Measurements from ENCODE around the gene MIA. TPM values are rescaled to one million over a fixed set of nuclear protein-coding genes. Genes with fewer than 3 reads are reported as not detected.
A peak's percentile ranks its signal among the peaks of the same experiment; 100 is the strongest.

MIA gene
- polyA plus RNA-seq, 1 donor from 2014 or later: 1.8 TPM

GRCh38 chr19:40750058-40750873, 25.1 kb upstream of the MIA start, which contains the start of gene ACTMAP:
Gene ACTMAP (minus strand): TSS chr19:40750477. CDS start chr19:40749803, 674 bp downstream.
- Histone ChIP-seq H3K79me2 (replicated peaks; ENCODE audit: insufficient read depth, low read length) (peaks cover 38% of the 10 kb centered on the region), H3K9ac (ENCODE audit: low read length) (peak within 1 kb of the TSS; percentile 76), H3K9me2 (ENCODE audit: insufficient read depth, low read length) (no peaks in the 10 kb centered on the region), H3K27ac (ENCODE audit: low read length) (peak within 1 kb of the TSS; percentile 80), H3K27me3 (ENCODE audit: insufficient read depth, low read depth, low read length) (no peaks in the 10 kb centered on the region), H2AFZ (ENCODE audit: low read depth, low read length) (peak within 1 kb of the TSS; percentile 92), H3K4me2 (ENCODE audit: low read length) (peak within 1 kb of the TSS; percentile 90), H3K9me3 (ENCODE audit: low read length) (no peaks in the 10 kb centered on the region), H3K36me3 (ENCODE audit: insufficient read depth, low read length) (no peaks in the 10 kb centered on the region), H4K20me1 (ENCODE audit: insufficient read depth) (no peaks in the 10 kb centered on the region), H3F3A (ENCODE audit: insufficient read depth, low read length, poor library complexity, severe bottlenecking) (no peaks in the 10 kb centered on the region), H3K4me3 (ENCODE audit: low read length) (peak within 1 kb of the TSS; percentile 81)
- peak; percentile 8 for TF ChIP-seq REST (IDR thresholded peaks at IDR 0.05; ENCODE audit: borderline replicate concordance)
- TF ChIP-seq EZH2 (IDR thresholded peaks at IDR 0.05; ENCODE audit: borderline replicate concordance, insufficient read depth, low read length, poor library complexity, severe bottlenecking): no peak
- TF ChIP-seq RAD21 (conservative IDR thresholded peaks at IDR 0.05): peak; percentile 14
- TF ChIP-seq EP300 (conservative IDR thresholded peaks at IDR 0.05; ENCODE audit: poor library complexity, severe bottlenecking): peak; percentile 22
- peak; percentile 37 for TF ChIP-seq SMC3 (conservative IDR thresholded peaks at IDR 0.05; ENCODE audit: poor library complexity)
- TF ChIP-seq CTCF (IDR thresholded peaks at IDR 0.05; ENCODE audit: poor library complexity, severe bottlenecking): no peak
- TF ChIP-seq MXI1 (conservative IDR thresholded peaks at IDR 0.05; ENCODE audit: poor library complexity, severe bottlenecking): peak; percentile 12
- TF ChIP-seq POLR2AphosphoS5 (IDR thresholded peaks at IDR 0.05): peak; percentile 75
- TF ChIP-seq TAF1 (IDR thresholded peaks at IDR 0.05; ENCODE audit: low read depth): peak; percentile 59

- Histone ChIP-seq H3K4me2 (ENCODE audit: low read length) (peak within 1 kb of the TSS; percentile 90), H3K36me3 (ENCODE audit: insufficient read depth, low read length) (no peaks in the 10 kb centered on the region), H3K27ac (ENCODE audit: low read length) (peak within 1 kb of the TSS; percentile 80), H3K79me2 (replicated peaks; ENCODE audit: insufficient read depth, low read length) (peaks cover 45% of the 10 kb centered on the region), H3K9ac (ENCODE audit: low read length) (peak within 1 kb of the TSS; percentile 76), H3K9me3 (ENCODE audit: low read length) (no peaks in the 10 kb centered on the region), H3K9me2 (ENCODE audit: insufficient read depth, low read length) (no peaks in the 10 kb centered on the region), H4K20me1 (ENCODE audit: insufficient read depth) (no peaks in the 10 kb centered on the region), H3K4me3 (ENCODE audit: low read length) (peak within 1 kb of the TSS; percentile 81), H3F3A (ENCODE audit: insufficient read depth, low read length, poor library complexity, severe bottlenecking) (no peaks in the 10 kb centered on the region), H2AFZ (ENCODE audit: low read depth, low read length) (peak within 1 kb of the TSS; percentile 92), H3K27me3 (ENCODE audit: insufficient read depth, low read depth, low read length) (no peaks in the 10 kb centered on the region)
- TF ChIP-seq TAF1 (IDR thresholded peaks at IDR 0.05; ENCODE audit: low read depth): no peak
- peak; percentile 37 for TF ChIP-seq SMC3 (conservative IDR thresholded peaks at IDR 0.05; ENCODE audit: poor library complexity)
- TF ChIP-seq REST (IDR thresholded peaks at IDR 0.05; ENCODE audit: borderline replicate concordance): no peak
- TF ChIP-seq RAD21 (conservative IDR thresholded peaks at IDR 0.05): peak; percentile 26
- peak; percentile 74 for TF ChIP-seq POLR2AphosphoS5 (IDR thresholded peaks at IDR 0.05)
- TF ChIP-seq MXI1 (conservative IDR thresholded peaks at IDR 0.05; ENCODE audit: poor library complexity, severe bottlenecking): peak; percentile 97
- no peak for TF ChIP-seq CTCF (IDR thresholded peaks at IDR 0.05; ENCODE audit: poor library complexity, severe bottlenecking)
- TF ChIP-seq EP300 (conservative IDR thresholded peaks at IDR 0.05; ENCODE audit: poor library complexity, severe bottlenecking): no peak
- no peak for TF ChIP-seq EZH2 (IDR thresholded peaks at IDR 0.05; ENCODE audit: borderline replicate concordance, insufficient read depth, low read length, poor library complexity, severe bottlenecking)
Measured at GRCh38 chr19:40750874-40751537, 24.3 kb upstream of the MIA start, which contains the start of gene SNRPA. Gene SNRPA (plus strand): TSS chr19:40751203. CDS start chr19:40751409, 206 bp downstream.
